Stomach (tissue), 9 donors: ENCODE measurements around the gene TRPT1. TPM values are rescaled to one million over a fixed set of nuclear protein-coding genes. Genes with fewer than 3 reads are reported as not detected.

Source experiments
- DNase-seq, 2 donors: peaks; one replicate each; pipeline versions ENCODE4 v3.0.0 to v3.0.0-alpha.2; 2013 to 2019
- H3K27ac ChIP-seq, 5 donors: fragments of 200-600 bp in 4 of 5; sonication (generic) in 4 of 5; one replicate each; pipeline ENCODE4 v1.5.1; 2013 to 2019; ENCODE audit warnings: mild to moderate bottlenecking in 1 of 5, moderate library complexity in 1 of 5
- H3K27me3 ChIP-seq, 3 donors: fragments of 200-600 bp; sonication (generic); one replicate each; pipeline ENCODE4 v1.5.1; 2017 to 2019; ENCODE audit warnings: mixed run types in 1 of 3
- H3K36me3 ChIP-seq, 4 donors: fragments of 200-600 bp; sonication (generic); 1 replicate in 3 of 4; 2 replicates in 1 of 4; pipeline ENCODE4 v1.5.1; 2016 to 2019
- H3K4me1 ChIP-seq, 4 donors: fragments of 200-600 bp; sonication (generic); one replicate each; pipeline ENCODE4 v1.5.1; 2016 to 2019
- H3K4me3 ChIP-seq, 4 donors: fragments of 200-600 bp; sonication (generic) in 3 of 4; one replicate each; pipeline ENCODE4 v1.5.1; 2016 to 2019; ENCODE audit warnings: mild to moderate bottlenecking in 1 of 4
- H3K9me3 ChIP-seq, 4 donors: fragments of 200-600 bp; sonication (generic); one replicate each; pipeline ENCODE4 v1.5.1; 2016 to 2019
- CTCF ChIP-seq, 7 experiments: fragments of 450-650 bp in 4 of 7; fragments of 200-600 bp in 3 of 7; sonication (generic) in 3 of 7; IDR thresholded peaks; one replicate each; pipeline ENCODE4 v1.5.1; 2016 to 2019; ENCODE audit warnings: antibody characterized with exemption in 7 of 7, control low read depth in 2 of 7, mild to moderate bottlenecking in 1 of 7
- EP300 ChIP-seq: sonication (generic); formaldehyde crosslinking; IDR thresholded peaks from one replicate; pipeline ENCODE4 v1.6.1; 2017; ENCODE audit warnings: antibody characterized with exemption
- POLR2A ChIP-seq, 4 donors: fragments of 450-650 bp; IDR thresholded peaks; one replicate each; pipeline ENCODE4 v1.6.1; 2016; ENCODE audit warnings: antibody characterized with exemption in 4 of 4, control low read depth in 2 of 4, mild to moderate bottlenecking in 1 of 4, moderate library complexity in 1 of 4
- POLR2AphosphoS5 ChIP-seq, 3 donors: sonication (generic); formaldehyde crosslinking; IDR thresholded peaks; one replicate each; pipeline ENCODE4 v1.6.1; 2016; ENCODE audit warnings: antibody characterized with exemption in 3 of 3
- WGBS, 5 donors: extraction: QIAGEN DNeasy Blood & Tissue Kit in 3 of 5; methylation state at CpG; one replicate each; pipeline versions ENCODE4 v1.1.5 to v1.1.7; 2013 to 2018; 5-methylcytosine and 5-hydroxymethylcytosine counted together
- intact Hi-C: fragments of 100-400 bp; cut with DNase I; formaldehyde crosslinking; loops from one replicate; pipeline ENCODE4 v1.15.1; 2023; ENCODE audit warnings: low total_unique reads
- polyA plus RNA-seq, 3 donors: library from polyadenylated mRNA; stranded (reverse); fragments of 200-250 nt; gene quantifications; one replicate each; pipeline ENCODE4 v1.2.3, GENCODE V29; 2013
- total RNA-seq, 5 donors: library from RNA; depleted of rRNA; stranded (reverse); fragments of >200 nt; gene quantifications; one replicate each; pipeline versions ENCODE4 v1.1.0 to v1.2.3, GENCODE V29; 2014 to 2016
- donor health status: healthy with polysubstance abuse.
- donor health status: Bipolar disorder and iron deficiency.
- donor health status: healthy.

Gene TRPT1
- total and polyA plus RNA-seq, 8 donors = 15.2 to 425 (median 77.8) TPM

- intact Hi-C loops = no loop called here
- peak overlapping the region; percentile 94 to 97 (median 96) for H3K27ac ChIP-seq
Observed at GRCh38 chr11:64224891-64225607, 937 bp downstream of the TRPT1 start.

GRCh38 chr11:64224151-64224890 lies 1.7 kb downstream of the TRPT1 start:
- WGBS, 5 donors = 89 to 94% (median 93%) methylated on average over 10 to 17 of the region's 17 CpGs
- TF ChIP-seq POLR2AphosphoS5 (IDR thresholded peaks at IDR 0.05) = no peak
- Histone ChIP-seq H3K27ac (no peak overlapping the region), H3K4me3 (no peak overlapping the region), H3K27me3 (no peaks in the 10 kb centered on the region), H3K4me1 (peaks cover 26 to 53% (median 44%) of the 10 kb centered on the region in 4 donors), H3K36me3 (peaks cover 15 to 47% (median 44%) of the 10 kb centered on the region in 4 donors), H3K9me3 (no peaks in the 10 kb centered on the region)
- intact Hi-C loops = no loop called here
- no peak for DNase-seq

More at GRCh38 chr11:64224891-64225607, 937 bp downstream of the TRPT1 start:
- Histone ChIP-seq H3K4me1 (peaks cover 32 to 60% (median 51%) of the 10 kb centered on the region in 4 donors), H3K36me3 (peaks cover 15 to 40% (median 37%) of the 10 kb centered on the region in 4 donors), H3K4me3 (peak overlapping the region; percentile 70 to 90 (median 74)), H3K9me3 (no peaks in the 10 kb centered on the region), H3K27me3 (no peaks in the 10 kb centered on the region)
- no peak for DNase-seq
- WGBS, 5 donors = 45 to 57% (median 52%) methylated on average over 20 to 22 of the region's 22 CpGs
- TF ChIP-seq POLR2AphosphoS5 (IDR thresholded peaks at IDR 0.05) = no peak

- peak in 1 of 2 donors; percentile 14 for DNase-seq
- Histone ChIP-seq H3K27me3 (no peaks in the 10 kb centered on the region), H3K4me1 (peaks cover 21 to 42% (median 40%) of the 10 kb centered on the region in 4 donors), H3K4me3 (no peak overlapping the region), H3K27ac (no peak overlapping the region), H3K36me3 (peaks cover 15 to 57% (median 51%) of the 10 kb centered on the region in 4 donors), H3K9me3 (no peaks in the 10 kb centered on the region)
- WGBS, 5 donors = 81 to 84% (median 82%) methylated on average over 12 to 24 of the region's 24 CpGs
- TF ChIP-seq CTCF (IDR thresholded peaks at IDR 0.05) (no peak), POLR2A (IDR thresholded peaks at IDR 0.05) (no peak), POLR2AphosphoS5 (IDR thresholded peaks at IDR 0.05) (no peak), EP300 (no peak)
- intact Hi-C loops = no loop called here
Observed at GRCh38 chr11:64223001-64223651, 2.9 kb downstream of the TRPT1 start.

GRCh38 chr11:64222651-64223000 lies 3.4 kb downstream of the TRPT1 start:
- no peak overlapping the region for H3K4me3 ChIP-seq
- WGBS, 5 donors = 54 to 73% (median 70%) methylated on average over 5 to 9 of the region's 9 CpGs
- H3K36me3 ChIP-seq = peaks cover 15 to 58% (median 51%) of the 10 kb centered on the region in 4 donors
- H3K27me3 ChIP-seq = no peaks in the 10 kb centered on the region
- peaks cover 17 to 37% (median 35%) of the 10 kb centered on the region in 4 donors for H3K4me1 ChIP-seq
- H3K27ac ChIP-seq = no peak overlapping the region
- intact Hi-C loops = no loop called here
- H3K9me3 ChIP-seq = no peaks in the 10 kb centered on the region
- no peak for DNase-seq
- no peak for TF ChIP-seq POLR2A (IDR thresholded peaks at IDR 0.05)

- no peak for TF ChIP-seq CTCF (IDR thresholded peaks at IDR 0.05)
- TF ChIP-seq POLR2A (IDR thresholded peaks at IDR 0.05) = no peak
- TF ChIP-seq EP300 = no peak
- no peak for TF ChIP-seq POLR2AphosphoS5 (IDR thresholded peaks at IDR 0.05)
- Histone ChIP-seq H3K9me3 (no peaks in the 10 kb centered on the region), H3K27ac (no peak overlapping the region), H3K36me3 (peaks cover 15 to 67% (median 57%) of the 10 kb centered on the region in 4 donors), H3K4me1 (peaks cover 8 to 24% (median 21%) of the 10 kb centered on the region in 4 donors), H3K27me3 (no peaks in the 10 kb centered on the region), H3K4me3 (no peak overlapping the region)
- DNase-seq = no peak
- 84 to 95% (median 87%) methylated on average over 7 to 14 of the region's 14 CpGs for WGBS, 5 donors
- intact Hi-C loops = no loop called here
Observed at GRCh38 chr11:64220798-64221197, 5.2 kb downstream of the TRPT1 start.
